Activated T-cell treated with anti-CD3 and anti-CD28 coated beads, Interleukin-2, amount 50 U/mL, for 72 hours (primary cell): Measurements from ENCODE around the gene ME1. TPM values are rescaled to one million over a fixed set of nuclear protein-coding genes. Genes with fewer than 3 reads are reported as not detected.
"Not testable (repeated sequence)": the region's sequence is repeated elsewhere in the genome, so short reads cannot be mapped to it uniquely, and the experiment has no call there.

ENCODE experiments used
- ATAC-seq, 2 donors: fragments of 150-1000 bp; cut with Tn5 transposase; replicated peaks in 1 of 2; 2 replicates each; pipeline ENCODE4 v1.10.0; 2021; ENCODE audit warnings: moderate library complexity in 2 of 2, mild to moderate bottlenecking in 1 of 2
- DNase-seq, 2 donors: peaks; one replicate each; pipeline ENCODE4 v3.0.0; 2021 to 2022; ENCODE audit warnings: mixed read lengths in 1 of 2
- H3K27ac Mint-ChIP-seq: one replicate; pipeline ENCODE4 v1.8.0; 2022; ENCODE audit warnings: mild to moderate bottlenecking, moderate library complexity, mixed read lengths
- H3K27me3 Mint-ChIP-seq: one replicate; pipeline ENCODE4 v1.8.0; 2022; ENCODE audit warnings: low read depth, mixed read lengths
- H3K36me3 Mint-ChIP-seq, 2 donors: one replicate each; pipeline ENCODE4 v1.8.0; 2022; ENCODE audit warnings: mixed read lengths in 2 of 2, mild to moderate bottlenecking in 1 of 2; ENCODE audit not compliant: insufficient read depth in 2 of 2
- H3K4me1 Mint-ChIP-seq: one replicate; pipeline ENCODE4 v1.8.0; 2022; ENCODE audit warnings: low read depth, mixed read lengths
- H3K4me3 Mint-ChIP-seq, 2 donors: one replicate each; pipeline ENCODE4 v1.8.0; 2022; ENCODE audit warnings: mild to moderate bottlenecking in 2 of 2, mixed read lengths in 2 of 2, moderate library complexity in 2 of 2
- H3K9me3 Mint-ChIP-seq, 2 donors: one replicate each; pipeline ENCODE4 v1.8.0; 2022; ENCODE audit warnings: mixed read lengths in 2 of 2
- total RNA-seq, 2 donors: library from RNA; stranded (reverse); gene quantifications; one replicate each; pipeline ENCODE4 v1.2.3, GENCODE V29; 2022

Gene ME1
- total RNA-seq, 2 donors from 2014 or later: 0.32 TPM; not detected in 1

GRCh38 chr6:83368577-83368976 lies 62.3 kb downstream of the ME1 start:
- no peaks in the 10 kb centered on the region for H3K36me3 Mint-ChIP-seq
- no peak overlapping the region for H3K4me3 Mint-ChIP-seq
- no peaks in the 10 kb centered on the region for H3K27me3 Mint-ChIP-seq
- no peaks in the 10 kb centered on the region for H3K4me1 Mint-ChIP-seq
- no peaks in the 10 kb centered on the region for H3K9me3 Mint-ChIP-seq
- ATAC-seq (no peak), DNase-seq (no peak)
- no peak overlapping the region for H3K27ac Mint-ChIP-seq

GRCh38 chr6:83367104-83367503 lies 63.7 kb downstream of the ME1 start:
- DNase-seq (no peak), ATAC-seq (no peak)
- Mint-ChIP-seq H3K4me1 (no peaks in the 10 kb centered on the region), H3K27ac (no peak overlapping the region), H3K9me3 (no peaks in the 10 kb centered on the region), H3K36me3 (no peaks in the 10 kb centered on the region), H3K27me3 (no peaks in the 10 kb centered on the region), H3K4me3 (no peak overlapping the region)

- no peaks in the 10 kb centered on the region for H3K9me3 Mint-ChIP-seq
- no peak for ATAC-seq
These were observed 64.9 kb downstream of the ME1 start for GRCh38 chr6:83365931-83366330.

GRCh38 chr6:83362349-83362748 lies 68.5 kb downstream of the ME1 start:
- H3K4me3 Mint-ChIP-seq, ATAC-seq, H3K27ac Mint-ChIP-seq, H3K36me3 Mint-ChIP-seq, H3K27me3 Mint-ChIP-seq, DNase-seq, H3K4me1 Mint-ChIP-seq, H3K9me3 Mint-ChIP-seq: not testable (repeated sequence)

More at GRCh38 chr6:83365931-83366330, 64.9 kb downstream of the ME1 start:
- no peak overlapping the region for H3K27ac Mint-ChIP-seq
- H3K4me1 Mint-ChIP-seq: no peaks in the 10 kb centered on the region
- H3K36me3 Mint-ChIP-seq: no peaks in the 10 kb centered on the region
- no peak for DNase-seq
- H3K27me3 Mint-ChIP-seq: no peaks in the 10 kb centered on the region
- no peak overlapping the region for H3K4me3 Mint-ChIP-seq

- H3K9me3 Mint-ChIP-seq: peaks cover 2% of the 10 kb centered on the region in 2 donors
- no peaks in the 10 kb centered on the region for H3K36me3 Mint-ChIP-seq
- ATAC-seq: no peak
- H3K4me3 Mint-ChIP-seq: no peak overlapping the region
- H3K4me1 Mint-ChIP-seq: no peaks in the 10 kb centered on the region
- H3K27ac Mint-ChIP-seq: no peak overlapping the region
- H3K27me3 Mint-ChIP-seq: no peaks in the 10 kb centered on the region
- DNase-seq: no peak
These were observed 71.2 kb downstream of the ME1 start for GRCh38 chr6:83359638-83360037.

GRCh38 chr6:83354747-83355146 lies 76.1 kb downstream of the ME1 start:
- H3K36me3 Mint-ChIP-seq: no peaks in the 10 kb centered on the region
- no peaks in the 10 kb centered on the region for H3K4me1 Mint-ChIP-seq
- ATAC-seq (no peak), DNase-seq (no peak)
- H3K4me3 Mint-ChIP-seq: no peak overlapping the region
- no peaks in the 10 kb centered on the region for H3K27me3 Mint-ChIP-seq
- H3K9me3 Mint-ChIP-seq: peaks cover 2% of the 10 kb centered on the region in 2 donors
- H3K27ac Mint-ChIP-seq: no peak overlapping the region

GRCh38 chr6:83352424-83353061 lies 78.3 kb downstream of the ME1 start:
- H3K36me3 Mint-ChIP-seq: no peaks in the 10 kb centered on the region
- no peak for DNase-seq
- H3K4me1 Mint-ChIP-seq: no peaks in the 10 kb centered on the region
- H3K27ac Mint-ChIP-seq: no peak overlapping the region
- H3K9me3 Mint-ChIP-seq: no peaks in the 10 kb centered on the region
- no peak overlapping the region for H3K4me3 Mint-ChIP-seq
- H3K27me3 Mint-ChIP-seq: no peaks in the 10 kb centered on the region
- no peak for ATAC-seq

- ATAC-seq: no peak
These were observed 87.7 kb downstream of the ME1 start for GRCh38 chr6:83343121-83343520.

GRCh38 chr6:83341765-83342164 lies 89.1 kb downstream of the ME1 start:
- DNase-seq: no peak
- Mint-ChIP-seq H3K4me3 (no peak overlapping the region), H3K4me1 (no peaks in the 10 kb centered on the region), H3K27ac (no peak overlapping the region), H3K36me3 (no peaks in the 10 kb centered on the region), H3K27me3 (no peaks in the 10 kb centered on the region), H3K9me3 (peaks cover 0 to 4% of the 10 kb centered on the region in 2 donors)
- no peak for ATAC-seq

More at GRCh38 chr6:83343121-83343520, 87.7 kb downstream of the ME1 start:
- DNase-seq: no peak
- peaks cover 0 to 4% of the 10 kb centered on the region in 2 donors for H3K9me3 Mint-ChIP-seq
- H3K4me3 Mint-ChIP-seq: no peak overlapping the region
- no peak overlapping the region for H3K27ac Mint-ChIP-seq
- no peaks in the 10 kb centered on the region for H3K4me1 Mint-ChIP-seq
- no peaks in the 10 kb centered on the region for H3K27me3 Mint-ChIP-seq
- no peaks in the 10 kb centered on the region for H3K36me3 Mint-ChIP-seq

GRCh38 chr6:83333916-83334315 lies 96.9 kb downstream of the ME1 start:
- H3K4me3 Mint-ChIP-seq, H3K36me3 Mint-ChIP-seq, H3K27me3 Mint-ChIP-seq, DNase-seq, H3K27ac Mint-ChIP-seq, H3K4me1 Mint-ChIP-seq, H3K9me3 Mint-ChIP-seq, ATAC-seq: not testable (repeated sequence)

GRCh38 chr6:83333500-83333899 lies 97.4 kb downstream of the ME1 start:
- Mint-ChIP-seq H3K27me3 (no peaks in the 10 kb centered on the region), H3K4me3 (no peak overlapping the region), H3K9me3 (no peaks in the 10 kb centered on the region), H3K4me1 (no peaks in the 10 kb centered on the region), H3K36me3 (no peaks in the 10 kb centered on the region), H3K27ac (no peak overlapping the region)
- DNase-seq: no peak
- no peak for ATAC-seq

GRCh38 chr6:83314693-83315092 lies 116.2 kb downstream of the ME1 start:
- ATAC-seq (peak; percentile 7 to 45), DNase-seq (no peak)
- H3K9me3 Mint-ChIP-seq: peaks cover 0 to 3% of the 10 kb centered on the region in 2 donors
- H3K4me1 Mint-ChIP-seq: no peaks in the 10 kb centered on the region
- peaks cover 21% of the 10 kb centered on the region for H3K27me3 Mint-ChIP-seq
- H3K27ac Mint-ChIP-seq: no peak overlapping the region
- H3K36me3 Mint-ChIP-seq: no peaks in the 10 kb centered on the region
- H3K4me3 Mint-ChIP-seq: no peak overlapping the region

- Mint-ChIP-seq H3K4me3 (no peak overlapping the region), H3K27me3 (peaks cover 21% of the 10 kb centered on the region), H3K27ac (no peak overlapping the region), H3K36me3 (no peaks in the 10 kb centered on the region), H3K4me1 (no peaks in the 10 kb centered on the region), H3K9me3 (peaks cover 0 to 3% of the 10 kb centered on the region in 2 donors)
- DNase-seq (no peak), ATAC-seq (peak in 1 of 2 donors; percentile 21)
These were observed 117.0 kb downstream of the ME1 start for GRCh38 chr6:83313882-83314281.

- no peaks in the 10 kb centered on the region for H3K36me3 Mint-ChIP-seq
- peaks cover 0 to 2% of the 10 kb centered on the region in 2 donors for H3K9me3 Mint-ChIP-seq
- DNase-seq (no peak), ATAC-seq (no peak)
- peaks cover 21% of the 10 kb centered on the region for H3K27me3 Mint-ChIP-seq
- no peaks in the 10 kb centered on the region for H3K4me1 Mint-ChIP-seq
- H3K4me3 Mint-ChIP-seq: no peak overlapping the region
- H3K27ac Mint-ChIP-seq: no peak overlapping the region
These were observed 119.6 kb downstream of the ME1 start for GRCh38 chr6:83311231-83311630.
